ENCODE measurements around the gene AKAP7.

DNA sequence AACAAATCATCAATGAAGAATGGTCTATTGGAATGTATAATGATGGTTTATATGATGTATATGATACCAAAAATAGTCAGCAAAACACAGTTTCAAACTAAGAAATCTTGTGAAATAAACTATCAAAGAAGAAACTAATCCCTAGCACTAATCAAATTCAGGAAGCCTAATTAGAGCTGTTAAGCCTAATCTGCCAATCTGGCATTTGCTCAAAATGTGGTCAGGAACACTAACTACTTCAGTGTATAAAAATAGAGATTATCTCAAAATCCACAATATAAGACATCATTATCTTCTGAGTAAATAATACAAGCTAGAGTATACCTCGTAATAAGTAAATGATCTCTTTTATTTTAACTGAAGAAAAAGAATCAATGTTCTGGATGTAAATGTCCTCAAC is 12.8 kb upstream of the AKAP7 start:
- TF ChIP-seq TAF1 (IDR thresholded peaks at IDR 0.05; ENCODE audit: borderline replicate concordance, low read depth, low read length) (no peak), POLR2A (IDR thresholded peaks at IDR 0.05; ENCODE audit: low read depth, low read length) (no peak)
